Osteoblast (primary cell): ENCODE results near the gene RASSF10. TPM values are rescaled to one million over a fixed set of nuclear protein-coding genes. Genes with fewer than 3 reads are reported as not detected.

Source experiments
- DNase-seq: peaks from one replicate; pipeline ENCODE4 v3.0.0; 2011; ENCODE audit warnings: low spot score, mixed read lengths; ENCODE audit not compliant: insufficient read length; ENCODE audit errors: missing footprints
- H2AFZ ChIP-seq: 2 replicates; pipeline ENCODE4 v1.6.0; 2011; ENCODE audit warnings: mild to moderate bottlenecking, low read length
- H3K27ac ChIP-seq: 2 replicates; pipeline ENCODE4 v1.5.1; 2011; ENCODE audit warnings: mild to moderate bottlenecking, low read depth, low read length, moderate library complexity
- H3K27me3 ChIP-seq: 2 replicates; pipeline ENCODE4 v1.6.0; 2012; ENCODE audit warnings: mild to moderate bottlenecking, control low read depth, inconsistent platforms, low read length, moderate library complexity; ENCODE audit not compliant: insufficient read depth
- H3K36me3 ChIP-seq: 2 replicates; pipeline ENCODE4 v1.5.1; 2011; ENCODE audit warnings: mild to moderate bottlenecking, low read length, control low read depth, moderate library complexity; ENCODE audit not compliant: insufficient read depth
- H3K4me1 ChIP-seq: 2 replicates; pipeline ENCODE4 v1.5.1; 2011; ENCODE audit warnings: mild to moderate bottlenecking, low read length, control low read depth, moderate library complexity; ENCODE audit not compliant: insufficient read depth
- H3K4me2 ChIP-seq: 2 replicates; pipeline ENCODE4 v1.6.0; 2011; ENCODE audit warnings: mild to moderate bottlenecking, low read length; ENCODE audit not compliant: insufficient read depth
- H3K4me3 ChIP-seq: fragments of 200-600 bp; sonication (generic); 3 replicates; pipeline ENCODE4 v1.5.1; 2012; ENCODE audit warnings: mild to moderate bottlenecking, low read length, inconsistent platforms; ENCODE audit not compliant: insufficient read depth
- H3K79me2 ChIP-seq: 2 replicates; pipeline ENCODE4 v1.6.0; 2012; ENCODE audit warnings: mild to moderate bottlenecking, low read length, control low read depth, inconsistent platforms; ENCODE audit not compliant: insufficient read depth
- H3K9me3 ChIP-seq: 2 replicates; pipeline ENCODE4 v1.5.1; 2011; ENCODE audit warnings: low read depth, low read length, control low read depth
- H4K20me1 ChIP-seq: 2 replicates; pipeline ENCODE4 v1.6.0; 2012; ENCODE audit warnings: mild to moderate bottlenecking, low read length, control low read depth; ENCODE audit not compliant: insufficient read depth
- total RNA-seq: library from RNA; depleted of rRNA; stranded (reverse); fragments of >200 nt; gene quantifications from 2 replicates; pipeline ENCODE4 v1.2.3, GENCODE V29; 2012
- TF ChIP-seq, protein P1 (sequence below): IDR thresholded peaks from 2 replicates; pipeline ENCODE4 v1.5.1; 2011; ENCODE audit warnings: mild to moderate bottlenecking, low read depth, low read length, moderate library complexity; ENCODE audit errors: extremely low read depth

RASSF10 gene
- total RNA-seq, 1 donor: 0.72 TPM

DNA sequence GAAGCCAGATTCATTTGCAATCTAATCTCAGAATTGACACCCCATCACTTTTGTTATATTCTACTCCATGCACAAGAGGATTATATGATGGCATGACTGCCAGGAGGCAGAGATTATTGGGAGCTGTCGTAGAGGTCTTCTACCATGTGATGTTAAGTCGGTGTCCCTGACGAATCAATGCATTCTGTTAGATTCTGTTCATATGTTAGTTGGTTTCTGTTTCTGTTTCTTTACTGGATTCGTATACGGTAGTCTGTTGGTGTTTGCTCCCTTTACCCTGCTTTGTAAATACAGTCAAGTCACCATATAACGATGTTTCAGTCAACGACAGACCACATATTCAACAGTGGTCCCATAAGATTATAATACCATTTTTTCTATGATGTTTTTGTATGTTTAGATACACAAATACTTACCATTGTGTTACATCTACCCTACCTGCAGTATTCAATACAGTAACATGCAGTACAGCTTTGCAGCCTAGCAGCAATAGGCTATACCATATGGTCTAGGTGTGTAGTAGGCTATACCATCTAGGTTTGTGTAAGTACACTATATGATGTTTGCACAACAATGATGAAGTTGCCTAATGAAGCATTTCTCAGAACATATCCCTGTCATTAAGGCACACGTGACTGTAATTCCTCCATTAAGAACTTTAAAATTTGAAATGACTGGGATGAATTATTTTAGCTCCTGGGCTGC, 22.8 kb upstream of the RASSF10 start:
- Histone ChIP-seq H3K9me3 (no peaks in the 10 kb centered on the region), H3K4me3 (no peak overlapping the region), H3K4me2 (no peak overlapping the region), H2AFZ (no peak overlapping the region), H3K36me3 (no peaks in the 10 kb centered on the region), H3K27me3 (peaks cover 23% of the 10 kb centered on the region), H3K79me2 (no peaks in the 10 kb centered on the region), H3K4me1 (no peaks in the 10 kb centered on the region), H4K20me1 (no peaks in the 10 kb centered on the region), H3K27ac (no peak overlapping the region)
- no peak for DNase-seq
- TF ChIP-seq, protein P1, sequence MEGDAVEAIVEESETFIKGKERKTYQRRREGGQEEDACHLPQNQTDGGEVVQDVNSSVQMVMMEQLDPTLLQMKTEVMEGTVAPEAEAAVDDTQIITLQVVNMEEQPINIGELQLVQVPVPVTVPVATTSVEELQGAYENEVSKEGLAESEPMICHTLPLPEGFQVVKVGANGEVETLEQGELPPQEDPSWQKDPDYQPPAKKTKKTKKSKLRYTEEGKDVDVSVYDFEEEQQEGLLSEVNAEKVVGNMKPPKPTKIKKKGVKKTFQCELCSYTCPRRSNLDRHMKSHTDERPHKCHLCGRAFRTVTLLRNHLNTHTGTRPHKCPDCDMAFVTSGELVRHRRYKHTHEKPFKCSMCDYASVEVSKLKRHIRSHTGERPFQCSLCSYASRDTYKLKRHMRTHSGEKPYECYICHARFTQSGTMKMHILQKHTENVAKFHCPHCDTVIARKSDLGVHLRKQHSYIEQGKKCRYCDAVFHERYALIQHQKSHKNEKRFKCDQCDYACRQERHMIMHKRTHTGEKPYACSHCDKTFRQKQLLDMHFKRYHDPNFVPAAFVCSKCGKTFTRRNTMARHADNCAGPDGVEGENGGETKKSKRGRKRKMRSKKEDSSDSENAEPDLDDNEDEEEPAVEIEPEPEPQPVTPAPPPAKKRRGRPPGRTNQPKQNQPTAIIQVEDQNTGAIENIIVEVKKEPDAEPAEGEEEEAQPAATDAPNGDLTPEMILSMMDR: no peak

DNA sequence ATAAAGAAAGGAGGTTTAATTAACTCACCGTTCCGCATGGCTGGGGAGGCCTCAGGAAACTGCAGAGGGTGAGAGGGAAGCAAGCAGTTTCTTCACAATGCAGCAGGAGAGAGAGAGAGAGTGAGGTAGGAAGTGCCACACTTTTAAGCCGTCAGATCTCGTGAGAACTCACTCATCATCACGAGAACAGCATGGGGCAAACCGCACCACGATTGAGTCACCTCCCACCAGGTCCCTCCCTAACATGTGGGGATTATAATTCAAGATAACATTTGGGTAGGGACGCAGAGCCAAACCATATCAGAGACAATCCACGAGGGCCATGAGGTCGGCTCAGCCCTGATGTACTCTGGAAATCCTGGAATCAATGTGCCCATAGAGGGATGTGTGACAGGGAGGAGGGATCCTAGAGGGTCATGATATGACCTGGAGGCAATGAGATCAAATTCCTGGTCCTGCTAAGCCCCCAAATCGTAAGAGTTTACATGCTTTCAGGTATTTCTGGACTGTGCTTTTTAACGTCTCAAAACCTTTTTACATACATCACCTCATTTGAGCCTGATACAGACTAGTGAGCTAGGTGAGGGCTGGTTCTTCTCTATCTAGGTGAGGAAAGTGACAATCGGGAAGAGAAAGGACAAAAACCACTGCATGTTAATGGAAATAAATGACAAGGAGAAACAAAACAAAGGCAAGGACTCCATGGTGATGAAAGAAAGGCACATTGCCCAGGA, 19.5 kb upstream of the RASSF10 start:
- H3K4me3 ChIP-seq: no peak overlapping the region
- H3K36me3 ChIP-seq: no peaks in the 10 kb centered on the region
- H3K79me2 ChIP-seq: no peaks in the 10 kb centered on the region
- no peak overlapping the region for H3K4me2 ChIP-seq
- H3K27ac ChIP-seq: no peak overlapping the region
- TF ChIP-seq, protein P1: no peak
- H3K4me1 ChIP-seq: no peaks in the 10 kb centered on the region
- no peaks in the 10 kb centered on the region for H4K20me1 ChIP-seq
- H2AFZ ChIP-seq: no peak overlapping the region
- H3K27me3 ChIP-seq: peaks cover 18% of the 10 kb centered on the region
- H3K9me3 ChIP-seq: no peaks in the 10 kb centered on the region
- DNase-seq: no peak

DNA sequence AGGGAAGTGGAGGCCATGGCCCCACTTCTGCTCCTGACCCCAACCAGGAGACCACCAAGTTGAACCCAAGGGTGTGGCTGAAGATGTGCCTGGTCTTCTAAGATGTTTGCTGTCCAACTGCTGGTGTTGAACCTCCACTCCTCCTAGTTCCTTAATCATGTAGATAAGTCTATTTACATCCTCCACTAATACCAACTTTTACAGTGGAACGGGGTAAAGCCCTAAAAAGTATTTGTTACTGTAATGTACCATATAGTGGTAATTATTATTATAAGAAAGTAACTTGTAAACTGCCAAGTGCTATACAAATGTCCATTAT, 19.0 kb upstream of the RASSF10 start:
- Histone ChIP-seq H3K27me3 (peaks cover 14% of the 10 kb centered on the region), H3K79me2 (no peaks in the 10 kb centered on the region), H3K9me3 (no peaks in the 10 kb centered on the region), H4K20me1 (no peaks in the 10 kb centered on the region), H2AFZ (no peak overlapping the region), H3K4me2 (no peak overlapping the region), H3K4me1 (no peaks in the 10 kb centered on the region), H3K4me3 (no peak overlapping the region), H3K27ac (no peak overlapping the region), H3K36me3 (no peaks in the 10 kb centered on the region)
- TF ChIP-seq, protein P1: no peak
- no peak for DNase-seq

DNA sequence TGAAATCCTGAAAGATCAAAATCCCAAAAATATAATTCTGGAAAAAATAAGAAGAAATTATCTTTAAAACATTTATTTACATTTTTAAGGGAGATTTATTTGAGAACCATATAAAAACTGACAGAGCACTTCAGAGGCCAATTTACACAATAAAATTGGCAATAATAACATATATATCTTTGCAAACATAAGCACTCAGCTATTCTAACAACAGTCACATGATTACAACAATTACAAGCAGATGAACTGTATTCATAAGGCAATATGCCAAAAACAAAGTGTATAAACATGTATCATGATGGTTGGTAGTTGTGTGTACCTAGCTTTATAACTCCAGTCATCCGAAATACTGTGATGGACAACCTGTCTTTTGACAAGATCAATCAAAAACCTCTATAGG, 17.7 kb upstream of the RASSF10 start:
- no peak overlapping the region for H3K4me2 ChIP-seq
- no peaks in the 10 kb centered on the region for H4K20me1 ChIP-seq
- no peaks in the 10 kb centered on the region for H3K4me1 ChIP-seq
- H3K36me3 ChIP-seq: no peaks in the 10 kb centered on the region
- no peak overlapping the region for H3K4me3 ChIP-seq
- H3K9me3 ChIP-seq: no peaks in the 10 kb centered on the region
- no peak for DNase-seq
- peaks cover 7% of the 10 kb centered on the region for H3K27me3 ChIP-seq
- no peak overlapping the region for H3K27ac ChIP-seq
- H3K79me2 ChIP-seq: no peaks in the 10 kb centered on the region
- TF ChIP-seq, protein P1: no peak
- H2AFZ ChIP-seq: no peak overlapping the region
